ENCODE data around the gene MCTP2.

DNA sequence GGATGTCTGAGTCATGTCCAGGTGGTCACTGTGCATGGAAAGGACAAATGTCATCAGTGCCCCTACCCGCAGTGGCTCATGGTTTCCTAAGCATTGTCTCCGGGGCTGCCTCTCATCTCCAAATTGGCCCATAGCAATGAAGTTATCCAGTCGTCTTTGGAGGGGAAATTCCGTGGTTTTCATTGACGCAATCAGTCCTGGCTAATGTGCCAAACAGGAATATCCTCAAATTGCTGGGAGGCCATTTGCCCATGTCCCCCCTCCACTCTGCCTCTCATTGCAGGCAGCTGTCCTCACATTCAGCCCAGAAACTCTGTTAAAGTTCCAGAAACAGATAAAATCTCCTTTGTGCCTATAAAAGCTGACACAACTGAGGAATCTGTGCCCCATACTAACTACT is 81.6 kb downstream of the MCTP2 start:
- TF ChIP-seq, protein P1, sequence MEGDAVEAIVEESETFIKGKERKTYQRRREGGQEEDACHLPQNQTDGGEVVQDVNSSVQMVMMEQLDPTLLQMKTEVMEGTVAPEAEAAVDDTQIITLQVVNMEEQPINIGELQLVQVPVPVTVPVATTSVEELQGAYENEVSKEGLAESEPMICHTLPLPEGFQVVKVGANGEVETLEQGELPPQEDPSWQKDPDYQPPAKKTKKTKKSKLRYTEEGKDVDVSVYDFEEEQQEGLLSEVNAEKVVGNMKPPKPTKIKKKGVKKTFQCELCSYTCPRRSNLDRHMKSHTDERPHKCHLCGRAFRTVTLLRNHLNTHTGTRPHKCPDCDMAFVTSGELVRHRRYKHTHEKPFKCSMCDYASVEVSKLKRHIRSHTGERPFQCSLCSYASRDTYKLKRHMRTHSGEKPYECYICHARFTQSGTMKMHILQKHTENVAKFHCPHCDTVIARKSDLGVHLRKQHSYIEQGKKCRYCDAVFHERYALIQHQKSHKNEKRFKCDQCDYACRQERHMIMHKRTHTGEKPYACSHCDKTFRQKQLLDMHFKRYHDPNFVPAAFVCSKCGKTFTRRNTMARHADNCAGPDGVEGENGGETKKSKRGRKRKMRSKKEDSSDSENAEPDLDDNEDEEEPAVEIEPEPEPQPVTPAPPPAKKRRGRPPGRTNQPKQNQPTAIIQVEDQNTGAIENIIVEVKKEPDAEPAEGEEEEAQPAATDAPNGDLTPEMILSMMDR (IDR thresholded peaks at IDR 0.05 in 8 of 11, conservative IDR thresholded peaks at IDR 0.05 in 3 of 11) = no peak
- no peak for TF ChIP-seq POLR2AphosphoS5 (IDR thresholded peaks at IDR 0.05)

All from spleen (tissue), 7 donors.